K562 (cell line): ENCODE results near the gene LAMA2. TPM values are rescaled to one million over a fixed set of nuclear protein-coding genes. Genes with fewer than 3 reads are reported as not detected.

Source experiments
- ATAC-seq: fragments of 200-7000 bp; cut with Tn5 transposase; 3 replicates; pipeline ENCODE4 v1.9.1; 2020; ENCODE audit warnings: moderate library complexity
- BruUV-seq: library from RNA; stranded (reverse); fragments of 400-500 nt; replicated peaks from 2 replicates; lab custom pipeline; 2021; lab: Mats Ljungman, UMichigan
- CTCF ChIA-PET: fragments of 300-600 bp; formaldehyde crosslinking; extraction: SDS; loops from one replicate; lab custom pipeline; 2021; ENCODE audit warnings: low intra/inter-chr PET ratio; lab: Yijun Ruan, JAX
- POLR2A ChIA-PET: fragments of 300-600, 350-650 bp; sonication (Branson Sonifier 250); formaldehyde crosslinking; extraction: SDS; loops from one replicate; lab custom pipeline; 2021; ENCODE audit warnings: antibody characterized with exemption, inconsistent platforms; lab: Yijun Ruan, JAX
- DNase-seq, 4 experiments: peaks; one replicate each; pipeline versions ENCODE4 v3.0.0 to v3.0.0-alpha.2; 2011 to 2018; ENCODE audit warnings: low spot score in 3 of 4, mixed read lengths in 3 of 4; ENCODE audit errors: extremely low read depth in 1 of 4
- FAIRE-seq: peaks from 2 replicates; lab custom pipeline; 2011; peaks lifted over from hg19 to GRCh38; lab: Jason Lieb, UNC
- H2AFZ ChIP-seq: 2 replicates; pipeline ENCODE4 v1.6.0; 2011; ENCODE audit warnings: low read depth, low read length, control low read depth, inconsistent platforms
- H3K27ac ChIP-seq: fragments of 200-600 bp; 3 replicates; pipeline ENCODE4 v1.8.0; 2011; ENCODE audit warnings: low read depth, mild to moderate bottlenecking, control low read depth, inconsistent platforms, low read length, moderate library complexity, mixed read lengths; ENCODE audit errors: extremely low read depth
- H3K27me3 ChIP-seq, 2 experiments: fragments of 300-600 bp in 1 of 2; 2 replicates in 1 of 2; 3 replicates in 1 of 2; pipeline versions ENCODE4 v1.6.0 to v1.8.0; 2011; ENCODE audit warnings: inconsistent platforms in 2 of 2, low read length in 2 of 2, mild to moderate bottlenecking in 1 of 2, mixed read lengths in 1 of 2, moderate library complexity in 1 of 2; ENCODE audit not compliant: control insufficient read depth in 2 of 2, insufficient read depth in 2 of 2
- H3K36me3 ChIP-seq: fragments of 300-600 bp; 3 replicates; pipeline ENCODE4 v1.8.0; 2011; ENCODE audit warnings: mild to moderate bottlenecking, low read length, inconsistent platforms; ENCODE audit not compliant: control insufficient read depth, insufficient read depth
- H3K4me1 ChIP-seq, 2 experiments: fragments of 200-600 bp in 1 of 2; replicated peaks in 1 of 2; 2 replicates in 1 of 2; 3 replicates in 1 of 2; pipeline versions ENCODE4 v1.5.1 to v1.8.0; 2011; ENCODE audit warnings: inconsistent platforms in 2 of 2, low read length in 2 of 2, mild to moderate bottlenecking in 1 of 2, mixed read lengths in 1 of 2, moderate library complexity in 1 of 2; ENCODE audit not compliant: control insufficient read depth in 2 of 2, insufficient read depth in 2 of 2
- H3K4me2 ChIP-seq: 2 replicates; pipeline ENCODE4 v1.6.1; 2011; ENCODE audit warnings: low read length, control low read depth, inconsistent platforms, mixed read lengths; ENCODE audit not compliant: insufficient read depth
- H3K4me3 ChIP-seq: fragments of 200-600 bp; sonication (generic), shearing (Covaris generic); 2 replicates; pipeline ENCODE4 v1.5.1; 2016; ENCODE audit warnings: control low read depth, inconsistent platforms
- H3K79me2 ChIP-seq: fragments of 200-600 bp; 3 replicates; pipeline ENCODE4 v1.8.0; 2011; ENCODE audit warnings: low read length, inconsistent platforms; ENCODE audit not compliant: control insufficient read depth, insufficient read depth
- H3K9ac ChIP-seq, 2 experiments: 2 replicates each; pipeline versions ENCODE4 v1.6.0 to v1.6.1; 2011; ENCODE audit warnings: low read depth in 2 of 2, low read length in 2 of 2, control low read depth in 1 of 2, inconsistent platforms in 1 of 2, mild to moderate bottlenecking in 1 of 2, mixed read lengths in 1 of 2; ENCODE audit not compliant: insufficient read depth in 1 of 2
- H3K9me1 ChIP-seq: one replicate; pipeline ENCODE4 v1.6.0; 2011; ENCODE audit warnings: inconsistent platforms, mild to moderate bottlenecking, low read length, moderate library complexity; ENCODE audit not compliant: control insufficient read depth, insufficient read depth
- H3K9me3 ChIP-seq: replicated peaks from 2 replicates; pipeline ENCODE4 v1.5.1; 2011; ENCODE audit warnings: low read depth, low read length, inconsistent platforms; ENCODE audit not compliant: control insufficient read depth, insufficient read depth
- H4K20me1 ChIP-seq: replicated peaks from 2 replicates; pipeline ENCODE4 v1.6.1; 2011; ENCODE audit warnings: low read length, inconsistent platforms, mixed read lengths; ENCODE audit not compliant: control insufficient read depth, insufficient read depth
- DDX20 ChIP-seq: fragments of 450-650 bp; IDR thresholded peaks from 2 replicates; pipeline ENCODE4 v1.6.1; 2016; ENCODE audit warnings: missing genetic modification characterization, low read depth, mild to moderate bottlenecking, missing compliant biosample characterization, moderate library complexity
- HOMEZ ChIP-seq: fragments of 250-450 bp; sonication (Bioruptor Pico); IDR thresholded peaks from 2 replicates; pipeline ENCODE4 v1.4.0; 2020; ENCODE audit warnings: mild to moderate bottlenecking, moderate library complexity
- MAX ChIP-seq: sonication (generic); formaldehyde crosslinking; IDR thresholded peaks from 2 replicates; pipeline ENCODE4 v1.9.0; 2022; ENCODE audit warnings: mild to moderate bottlenecking, missing genetic modification reagents
- NFYB ChIP-seq: IDR thresholded peaks from 2 replicates; pipeline ENCODE4 v1.6.1; 2011; ENCODE audit warnings: mild to moderate bottlenecking, moderate library complexity; ENCODE audit not compliant: insufficient read length; ENCODE audit errors: extremely low read depth
- PHF8 ChIP-seq: fragments of 200-600 bp; sonication (generic); IDR thresholded peaks from 2 replicates; pipeline ENCODE4 v1.6.1; 2012; ENCODE audit warnings: mixed run types, mild to moderate bottlenecking, inconsistent platforms, low read length, moderate library complexity, borderline replicate concordance
- TAF7 ChIP-seq: fragments of 450-650 bp; IDR thresholded peaks from 2 replicates; pipeline ENCODE4 v1.6.1; 2016; ENCODE audit warnings: missing genetic modification characterization, missing compliant biosample characterization
- ZNF655 ChIP-seq: fragments of 250-450 bp; sonication (Bioruptor Pico); IDR thresholded peaks from 2 replicates; pipeline ENCODE4 v1.5.0; 2021
- WGBS: fragments of 100-300 bp; shearing (Covaris generic); methylation state at CpG from one replicate; pipeline ENCODE4 v1.1.6; 2016; ENCODE audit warnings: low coverage, mixed read lengths; ENCODE audit not compliant: insufficient coverage; ENCODE audit errors: missing lambda C conversion rate; 5-methylcytosine and 5-hydroxymethylcytosine counted together
- in situ Hi-C: fragments of 300-500 bp; cut with MboI; formaldehyde crosslinking; loops from 4 replicates; pipeline ENCODE4 v1.15.0; 2018; ENCODE audit warnings: inconsistent platforms, mixed read lengths
- intact Hi-C: fragments of 100-400 bp; cut with micrococcal nuclease; formaldehyde crosslinking; loops from 2 replicates; pipeline ENCODE4 v1.14.2; 2022
- polyA plus RNA-seq, 8 experiments: library from polyadenylated mRNA; depleted of rRNA in 4 of 8; stranded (reverse) in 5 of 8; unstranded in 3 of 8; fragments of >200 nt; fragmentation: Nextera tagmentation in 2 of 8; fragmentation: Illumina TruSeq in 1 of 8; extraction: Ambion mirVana in 2 of 8; extraction: Trizol in 1 of 8; gene quantifications; 2 replicates each; pipeline versions ENCODE4 v1.2.1 to v1.2.3, GENCODE V29; 2011 to 2014; ENCODE audit warnings: inconsistent platforms in 1 of 8, missing spikeins in 1 of 8
- total RNA-seq, 7 experiments: library from RNA; depleted of rRNA in 6 of 7; stranded (reverse); fragments of >200 nt in 6 of 7; fragmentation: Illumina TruSeq in 2 of 7; extraction: Trizol in 2 of 7; gene quantifications; 2 replicates each; pipeline versions ENCODE4 v1.2.1 to v1.2.3, GENCODE V29; 2011 to 2021; ENCODE audit warnings: low replicate concordance in 1 of 7

The LAMA2 gene
- total and polyA plus RNA-seq, 9 of the 15 experiments (the other 6 are each of a cell fraction or from before 2014, with no cell fraction given), result 0.04 to 1.5 (median 0.36) TPM

GRCh38 chr6:129472239-129472638 is 589.3 kb downstream of the LAMA2 start (continued):
- TF ChIP-seq HOMEZ (CRISPR knock-in tag), result no peak
- TF ChIP-seq NFYB, result no peak

GRCh38 chr6:129473546-129473945 is 590.6 kb downstream of the LAMA2 start:
- H3K27ac ChIP-seq, result no peak overlapping the region
- no TSS peak for BruUV-seq
- 0% methylated on average over 3 of the region's 3 CpGs for WGBS
- TF ChIP-seq ZNF655 (CRISPR knock-in tag), result no peak
- no peak for TF ChIP-seq PHF8
- TF ChIP-seq DDX20 (tag), result no peak
- TF ChIP-seq MAX (CRISPR knock-in tag), result no peak
- TF ChIP-seq TAF7 (tag), result no peak
- no peak overlapping the region for H3K9ac ChIP-seq
- ChIA-PET POLR2A (no interaction called here), CTCF (no interaction called here)
- no peaks in the 10 kb centered on the region; a peak in 1 of 5 replicates for H3K4me1 ChIP-seq
- H3K4me2 ChIP-seq, result no peak overlapping the region
- intact Hi-C loops, result no loop called here
- H4K20me1 ChIP-seq, result no peaks in the 10 kb centered on the region
- ATAC-seq (no peak), FAIRE-seq (no peak), DNase-seq (no peak)
- no peak overlapping the region for H3K4me3 ChIP-seq
- no peaks in the 10 kb centered on the region for H3K9me3 ChIP-seq
- H2AFZ ChIP-seq, result no peak overlapping the region
- no peaks in the 10 kb centered on the region for H3K79me2 ChIP-seq
- H3K36me3 ChIP-seq, result no peaks in the 10 kb centered on the region
- in situ Hi-C loops, result no loop called here
- H3K9me1 ChIP-seq, result no peaks in the 10 kb centered on the region
- peaks cover 0 to 5% of the 10 kb centered on the region in 2 experiments; a peak in 3 of 5 replicates for H3K27me3 ChIP-seq
